IMR-90 (cell line): ENCODE measurements around the gene MROH8. TPM values are rescaled to one million over a fixed set of nuclear protein-coding genes. Genes with fewer than 3 reads are reported as not detected.

Source experiments
- ATAC-seq: fragments of 200-7000 bp; cut with Tn5 transposase; 2 replicates; pipeline ENCODE4 v1.9.1; 2020; ENCODE audit warnings: low read depth, mild to moderate bottlenecking, moderate library complexity
- BruUV-seq: library from RNA; stranded (reverse); fragments of 400-500 nt; replicated peaks from 2 replicates; lab custom pipeline; 2021; lab: Mats Ljungman, UMichigan
- CTCF ChIA-PET: fragments of 300-600 bp; formaldehyde crosslinking; extraction: SDS; loops from one replicate; lab custom pipeline; 2021; ENCODE audit warnings: antibody characterized with exemption; lab: Yijun Ruan, JAX
- POLR2A ChIA-PET: fragments of 300-600 bp; sonication (Branson Sonifier 250); formaldehyde crosslinking; loops from one replicate; lab custom pipeline; 2022; ENCODE audit warnings: antibody characterized with exemption; ENCODE audit not compliant: unreplicated experiment; lab: Charles Lee
- DNase-seq: peaks from one replicate; pipeline ENCODE4 v3.0.0; 2013
- H2AFZ ChIP-seq: replicated peaks from 2 replicates; pipeline ENCODE3; 2013; ENCODE audit warnings: low read length, mild to moderate bottlenecking; ENCODE audit not compliant: poor library complexity
- H2AK5ac ChIP-seq: 2 replicates; pipeline ENCODE4 v1.6.1; 2013; ENCODE audit warnings: low read depth, low read length, inconsistent platforms
- H2AK9ac ChIP-seq: replicated peaks from 2 replicates; pipeline ENCODE3; 2013; ENCODE audit warnings: mild to moderate bottlenecking, low read depth, low read length, moderate library complexity; ENCODE audit not compliant: poor library complexity
- H2BK120ac ChIP-seq: 2 replicates; pipeline ENCODE4 v1.6.1; 2013; ENCODE audit warnings: low read depth, low read length, inconsistent platforms
- H2BK15ac ChIP-seq: 3 replicates; pipeline ENCODE4 v1.6.1; 2013; ENCODE audit warnings: low read depth, low read length, inconsistent platforms
- H2BK20ac ChIP-seq: 2 replicates; pipeline ENCODE4 v1.6.1; 2013; ENCODE audit warnings: low read depth, mild to moderate bottlenecking, inconsistent platforms, low read length, moderate library complexity
- H2BK5ac ChIP-seq: 2 replicates; pipeline ENCODE4 v1.6.1; 2013; ENCODE audit warnings: mild to moderate bottlenecking, low read depth, low read length, inconsistent platforms; ENCODE audit not compliant: poor library complexity, severe bottlenecking
- H3K14ac ChIP-seq: replicated peaks from 2 replicates; pipeline ENCODE4 v1.6.1; 2013; ENCODE audit warnings: low read depth, low read length, inconsistent platforms
- H3K18ac ChIP-seq: 2 replicates; pipeline ENCODE4 v1.6.1; 2013; ENCODE audit warnings: low read depth, low read length, control low read depth
- H3K23ac ChIP-seq: 2 replicates; pipeline ENCODE4 v1.6.1; 2013; ENCODE audit warnings: low read depth, low read length, inconsistent platforms
- H3K27ac ChIP-seq: 2 replicates; pipeline ENCODE4 v1.5.1; 2013; ENCODE audit warnings: mild to moderate bottlenecking, control low read depth, low read length; ENCODE audit not compliant: insufficient read depth
- H3K27me3 ChIP-seq: 2 replicates; pipeline ENCODE4 v1.6.1; 2013; ENCODE audit warnings: low read length; ENCODE audit not compliant: control insufficient read depth, insufficient read depth
- H3K36me3 ChIP-seq: 2 replicates; pipeline ENCODE4 v1.6.1; 2013; ENCODE audit warnings: low read length, mixed read lengths; ENCODE audit not compliant: control insufficient read depth, insufficient read depth
- H3K4ac ChIP-seq: 2 replicates; pipeline ENCODE4 v1.6.1; 2013; ENCODE audit warnings: low read depth, low read length, inconsistent platforms
- H3K4me1 ChIP-seq: 2 replicates; pipeline ENCODE4 v1.6.1; 2013; ENCODE audit warnings: low read length, mixed read lengths; ENCODE audit not compliant: control insufficient read depth, insufficient read depth
- H3K4me2 ChIP-seq: 2 replicates; pipeline ENCODE4 v1.6.1; 2013; ENCODE audit warnings: low read depth, mild to moderate bottlenecking, control low read depth, low read length, moderate library complexity
- H3K4me3 ChIP-seq: 2 replicates; pipeline ENCODE4 v1.5.1; 2013; ENCODE audit warnings: low read depth, mild to moderate bottlenecking, control low read depth, low read length, moderate library complexity; ENCODE audit not compliant: insufficient read depth
- H3K56ac ChIP-seq: 2 replicates; pipeline ENCODE4 v1.6.1; 2013; ENCODE audit warnings: low read length, inconsistent platforms; ENCODE audit not compliant: insufficient read depth; ENCODE audit errors: extremely low read depth
- H3K79me1 ChIP-seq, 2 experiments: 2 replicates each; pipeline ENCODE4 v1.6.1; 2013; ENCODE audit warnings: low read length in 2 of 2, inconsistent platforms in 1 of 2, low read depth in 1 of 2
- H3K9ac ChIP-seq: 2 replicates; pipeline ENCODE4 v1.6.1; 2013; ENCODE audit warnings: low read depth, low read length, control low read depth
- H3K9me1 ChIP-seq: 2 replicates; pipeline ENCODE4 v1.6.1; 2013; ENCODE audit warnings: low read length, inconsistent platforms; ENCODE audit not compliant: insufficient read depth
- H3K9me3 ChIP-seq: 2 replicates; pipeline ENCODE4 v1.6.1; 2013; ENCODE audit warnings: low read length; ENCODE audit not compliant: control insufficient read depth, insufficient read depth
- H4K20me1 ChIP-seq: 2 replicates; pipeline ENCODE4 v1.6.1; 2013; ENCODE audit warnings: low read length, inconsistent platforms; ENCODE audit not compliant: insufficient read depth
- H4K5ac ChIP-seq: 2 replicates; pipeline ENCODE4 v1.6.1; 2013; ENCODE audit warnings: mild to moderate bottlenecking, low read depth, low read length, control low read depth
- H4K8ac ChIP-seq, 2 experiments: 2 replicates each; pipeline ENCODE4 v1.6.1; 2013; ENCODE audit warnings: low read depth in 2 of 2, low read length in 2 of 2, control low read depth in 1 of 2, inconsistent platforms in 1 of 2
- H4K91ac ChIP-seq: 2 replicates; pipeline ENCODE4 v1.6.1; 2013; ENCODE audit warnings: low read depth, low read length, inconsistent platforms; ENCODE audit not compliant: insufficient read depth
- CTCF ChIP-seq: conservative IDR thresholded peaks from 2 replicates; pipeline ENCODE4 v1.5.1; 2012; ENCODE audit warnings: mild to moderate bottlenecking, low read depth, low read length, improper control_type of control experiment
- RCOR1 ChIP-seq: IDR thresholded peaks from 2 replicates; pipeline ENCODE4 v1.6.1; 2012; ENCODE audit warnings: mild to moderate bottlenecking, low read length, improper control_type of control experiment; ENCODE audit not compliant: insufficient replicate concordance
- WGBS, 2 experiments: methylation state at CpG; one replicate each; pipeline versions ENCODE4 v1.1.5 to v1.1.7; 2013; ENCODE audit warnings: missing lambda C conversion rate in 2 of 2; ENCODE audit not compliant: insufficient read length in 1 of 2; ENCODE audit errors: extremely low coverage in 2 of 2; 5-methylcytosine and 5-hydroxymethylcytosine counted together
- dilution Hi-C: fragments of 300-500 bp; cut with HindIII; formaldehyde crosslinking; loops from one replicate; pipeline ENCODE4 v1.14.3; 2018; ENCODE audit warnings: low sequenced_read_pairs; ENCODE audit not compliant: unreplicated experiment
- in situ Hi-C: fragments of 300-500 bp; cut with MboI; formaldehyde crosslinking; loops from 3 replicates; pipeline ENCODE4 v1.14.3; 2019; ENCODE audit warnings: low sequenced_read_pairs, inconsistent platforms, mixed read lengths
- intact Hi-C: fragments of 100-400 bp; cut with micrococcal nuclease; formaldehyde crosslinking; loops from 2 replicates; pipeline ENCODE4 v1.10.0; 2022
- polyA plus RNA-seq, 3 experiments: library from polyadenylated mRNA; depleted of rRNA; stranded (reverse); fragments of >200 nt; gene quantifications; 2 replicates each; pipeline ENCODE4 v1.2.3, GENCODE V29; 2012; ENCODE audit warnings: low replicate concordance in 1 of 3
- total RNA-seq: library from RNA; depleted of rRNA; stranded (reverse); fragments of >200 nt; gene quantifications from 2 replicates; pipeline ENCODE4 v1.2.3, GENCODE V29; 2012
- TF ChIP-seq, protein P1 (sequence below): fragments of 150-350 bp; IDR thresholded peaks from 2 replicates; pipeline ENCODE4 v1.6.1; 2017; ENCODE audit warnings: mild to moderate bottlenecking, antibody characterized with exemption, low read length, low read depth

Gene MROH8
- total and polyA plus RNA-seq, 2 of the 4 experiments (the other 2 are of a cell fraction), result 1.3 to 1.8 TPM

DNA sequence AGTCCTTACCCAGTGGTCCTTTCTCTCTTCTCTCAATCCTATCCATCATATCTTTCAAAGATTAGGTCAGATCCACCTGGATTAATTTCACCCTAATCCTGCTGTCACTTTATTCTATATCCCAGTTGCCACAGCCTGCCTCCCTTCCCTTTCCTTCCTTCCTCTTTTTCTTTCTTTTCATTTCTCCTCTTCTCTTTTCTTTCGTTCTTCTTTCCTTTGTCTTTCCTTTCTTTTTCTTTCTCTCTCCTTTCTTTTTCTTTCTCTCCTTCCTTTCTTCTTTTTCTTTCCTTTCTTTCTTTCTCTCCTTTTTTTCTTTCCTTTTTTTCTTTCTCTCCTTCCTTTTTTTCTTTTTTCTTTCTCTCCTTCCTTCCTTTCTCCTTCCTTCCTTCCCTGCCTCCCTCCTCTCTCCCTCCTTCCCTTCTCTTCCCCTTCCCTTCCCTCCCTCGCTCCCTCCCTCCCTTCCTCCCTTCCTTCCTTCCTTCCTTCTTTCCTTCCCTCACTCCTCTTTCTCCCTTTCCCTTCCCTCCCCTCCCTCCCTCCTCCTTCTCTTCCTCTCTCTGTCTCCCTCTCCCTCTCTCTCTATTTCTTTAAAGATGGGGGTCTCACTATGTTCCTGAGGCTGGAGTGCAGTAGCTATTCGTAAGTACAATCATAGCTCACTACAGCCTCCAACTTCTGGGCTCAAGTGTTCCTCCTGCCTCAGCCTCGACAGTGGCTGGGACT lies 15.4 kb downstream of the MROH8 start:
- Histone ChIP-seq H3K4me2 (no peak overlapping the region), H3K4me1 (no peaks in the 10 kb centered on the region)
- no peak for TF ChIP-seq RCOR1
- TF ChIP-seq, protein P1, sequence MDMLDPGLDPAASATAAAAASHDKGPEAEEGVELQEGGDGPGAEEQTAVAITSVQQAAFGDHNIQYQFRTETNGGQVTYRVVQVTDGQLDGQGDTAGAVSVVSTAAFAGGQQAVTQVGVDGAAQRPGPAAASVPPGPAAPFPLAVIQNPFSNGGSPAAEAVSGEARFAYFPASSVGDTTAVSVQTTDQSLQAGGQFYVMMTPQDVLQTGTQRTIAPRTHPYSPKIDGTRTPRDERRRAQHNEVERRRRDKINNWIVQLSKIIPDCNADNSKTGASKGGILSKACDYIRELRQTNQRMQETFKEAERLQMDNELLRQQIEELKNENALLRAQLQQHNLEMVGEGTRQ, result no peak
- no peak for TF ChIP-seq CTCF

More for the DNA sequence above, 15.4 kb downstream of the MROH8 start:
- no peak overlapping the region for H3K9ac ChIP-seq
- in situ Hi-C loops (no loop called here), intact Hi-C loops (no loop called here), dilution Hi-C loops (no loop called here)
- BruUV-seq, result no TSS peak
- no peak overlapping the region for H4K8ac ChIP-seq
- ChIA-PET CTCF (no interaction called here), POLR2A (no interaction called here)
- H3K4me3 ChIP-seq, result no peak overlapping the region
- 78% methylated on average over 1 of the region's 4 CpGs; no CpG with 5 or more reads in 1 of the 2 experiments for WGBS, 2 experiments
- H3K79me1 ChIP-seq, result no peaks in the 10 kb centered on the region
- H3K56ac ChIP-seq, result no peak overlapping the region
- H3K4ac ChIP-seq, result no peak overlapping the region
- no peaks in the 10 kb centered on the region for H3K27me3 ChIP-seq
- H3K23ac ChIP-seq, result no peak overlapping the region
- no peaks in the 10 kb centered on the region for H3K9me1 ChIP-seq
- H2BK5ac ChIP-seq, result no peak overlapping the region
- H2BK20ac ChIP-seq, result no peak overlapping the region
- H2AFZ ChIP-seq, result no peak overlapping the region
- H4K91ac ChIP-seq, result no peak overlapping the region
- no peak overlapping the region for H2AK5ac ChIP-seq
- DNase-seq (no peak), ATAC-seq (no peak)
- H3K9me3 ChIP-seq, result no peaks in the 10 kb centered on the region
- H2BK120ac ChIP-seq, result no peak overlapping the region
- H2BK15ac ChIP-seq, result no peak overlapping the region
- H4K20me1 ChIP-seq, result no peaks in the 10 kb centered on the region
- no peak overlapping the region for H3K14ac ChIP-seq
- H3K18ac ChIP-seq, result no peak overlapping the region
- H3K27ac ChIP-seq, result no peak overlapping the region
- no peak overlapping the region for H2AK9ac ChIP-seq
- no peak overlapping the region for H4K5ac ChIP-seq
- no peaks in the 10 kb centered on the region for H3K36me3 ChIP-seq
